HG03196 (cell line): Measurements from ENCODE around the gene EIF4G1.

Experiments used
- ATAC-seq: cut with Tn5 transposase; IDR thresholded peaks from one replicate; pipeline ENCODE4 v1.9.1; 2021; ENCODE audit not compliant: unreplicated experiment

The EIF4G1 gene

DNA sequence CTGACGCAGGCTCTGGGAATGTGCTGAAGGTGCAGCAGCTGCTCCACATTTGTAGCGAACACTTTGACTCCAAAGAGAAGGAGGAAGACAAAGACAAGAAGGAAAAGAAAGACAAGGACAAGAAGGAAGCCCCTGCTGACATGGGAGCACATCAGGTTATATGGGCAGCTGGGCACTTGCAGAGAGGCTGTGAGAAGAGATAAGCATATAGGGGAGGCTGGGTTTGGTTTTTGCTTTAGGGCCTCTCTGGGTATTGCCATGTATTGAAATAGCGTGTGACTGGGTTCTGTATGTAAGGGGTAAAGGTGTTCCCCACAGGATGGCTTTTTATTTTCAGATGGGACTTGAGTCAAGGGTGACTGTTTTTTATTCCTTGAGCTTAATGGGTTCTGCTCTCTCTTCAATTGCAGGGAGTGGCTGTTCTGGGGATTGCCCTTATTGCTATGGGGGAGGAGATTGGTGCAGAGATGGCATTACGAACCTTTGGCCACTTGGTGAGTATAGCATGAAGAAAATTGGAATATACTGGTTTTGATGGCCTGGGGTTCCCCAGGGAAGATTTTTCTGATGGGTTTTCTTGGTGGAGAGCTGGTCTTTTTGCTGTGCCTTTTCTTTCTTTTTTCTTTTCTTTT lies 7.9 kb upstream of the EIF4G1 start:
- ATAC-seq = no peak

- ATAC-seq = no peak
These were observed 6.5 kb upstream of the EIF4G1 start for GRCh38 chr3:184307915-184308314.

DNA sequence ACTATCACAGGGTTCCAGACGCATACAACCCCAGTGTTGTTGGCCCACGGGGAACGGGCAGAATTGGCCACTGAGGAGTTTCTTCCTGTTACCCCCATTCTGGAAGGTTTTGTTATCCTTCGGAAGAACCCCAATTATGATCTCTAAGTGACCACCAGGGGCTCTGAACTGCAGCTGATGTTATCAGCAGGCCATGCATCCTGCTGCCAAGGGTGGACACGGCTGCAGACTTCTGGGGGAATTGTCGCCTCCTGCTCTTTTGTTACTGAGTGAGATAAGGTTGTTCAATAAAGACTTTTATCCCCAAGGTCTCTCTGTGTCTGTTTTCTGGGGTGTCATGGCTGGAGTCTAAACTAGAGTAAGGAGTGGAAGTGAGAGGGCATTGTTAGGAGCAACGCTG lies 5.7 kb upstream of the EIF4G1 start:
- ATAC-seq = no peak

DNA sequence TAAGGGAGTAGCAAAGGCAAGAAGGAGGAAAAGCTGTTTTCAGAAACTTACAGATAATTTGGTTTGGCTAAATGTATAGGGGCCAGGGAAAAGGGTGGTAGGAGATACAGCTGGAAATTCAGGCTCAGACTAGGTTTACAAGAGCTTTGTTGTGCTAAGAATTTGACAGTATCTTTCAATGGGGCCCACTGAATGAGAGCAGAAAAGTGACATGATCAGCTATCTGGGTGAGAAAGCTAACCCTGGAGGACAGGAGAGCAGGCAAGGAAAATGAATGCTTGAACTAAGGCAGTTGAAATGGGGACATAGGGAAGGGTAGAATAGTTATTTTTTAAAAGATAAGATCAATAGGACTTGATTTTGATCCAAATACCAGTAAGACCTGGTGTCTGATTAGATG lies 2.8 kb upstream of the EIF4G1 start:
- no peak for ATAC-seq

- ATAC-seq = peak; percentile 31
These were observed 515 bp downstream of the EIF4G1 start for GRCh38 chr3:184314700-184315542.

- no peak for ATAC-seq
These were observed 1.1 kb downstream of the EIF4G1 start for GRCh38 chr3:184315543-184315867.

DNA sequence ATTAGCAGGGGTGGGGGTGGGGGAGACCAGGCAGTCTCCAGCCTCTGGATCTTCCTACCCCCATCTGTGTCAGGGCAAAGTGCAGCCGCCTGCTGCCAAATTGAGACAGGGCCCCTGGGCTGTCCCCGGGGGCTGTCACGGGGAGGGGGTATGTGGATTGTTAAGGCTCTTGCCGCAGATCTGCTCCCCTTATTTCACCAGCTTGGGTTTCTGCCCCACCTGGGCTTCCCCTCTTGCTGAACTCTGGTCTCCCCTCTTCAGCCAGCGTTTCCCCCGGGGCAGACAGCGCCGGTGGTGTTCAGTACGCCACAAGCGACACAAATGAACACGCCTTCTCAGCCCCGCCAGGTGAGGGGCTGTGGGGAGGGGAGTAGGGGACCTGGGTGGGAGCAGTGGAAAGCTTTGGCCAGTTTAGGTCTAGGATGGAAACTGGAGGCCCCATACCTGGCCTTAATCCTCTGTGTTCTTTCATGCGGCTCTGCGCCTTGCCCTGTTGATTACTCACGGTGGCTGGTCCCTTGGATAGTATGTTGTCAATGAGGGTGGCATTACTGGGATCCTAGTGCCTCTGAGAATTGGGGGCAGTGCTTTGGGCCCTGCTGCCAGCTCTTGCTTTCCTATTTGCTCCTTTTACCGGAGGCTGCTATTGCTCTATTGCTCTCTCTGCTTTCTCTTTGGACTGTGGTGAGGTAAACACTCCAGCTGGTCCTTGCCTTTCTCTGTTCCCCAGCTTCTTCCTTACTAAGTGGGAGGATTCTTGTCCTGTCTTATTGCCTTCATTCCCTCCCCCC lies 1.7 kb downstream of the EIF4G1 start:
- ATAC-seq = no peak

GRCh38 chr3:184316792-184317191 lies 2.4 kb downstream of the EIF4G1 start:
- ATAC-seq = no peak

DNA sequence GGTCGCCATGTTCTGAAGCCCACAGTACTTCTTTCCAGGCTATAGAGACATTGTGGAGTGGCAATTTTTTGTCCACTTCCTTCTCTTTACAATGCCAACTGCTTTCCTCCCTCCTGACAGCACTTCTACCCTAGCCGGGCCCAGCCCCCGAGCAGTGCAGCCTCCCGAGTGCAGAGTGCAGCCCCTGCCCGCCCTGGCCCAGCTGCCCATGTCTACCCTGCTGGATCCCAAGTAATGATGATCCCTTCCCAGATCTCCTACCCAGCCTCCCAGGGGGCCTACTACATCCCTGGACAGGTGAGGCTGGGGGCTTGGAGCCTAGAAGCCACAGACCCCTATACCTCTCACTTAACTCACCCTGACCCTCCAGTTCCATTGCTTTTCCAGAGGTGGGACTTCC lies 2.8 kb downstream of the EIF4G1 start:
- ATAC-seq = no peak

GRCh38 chr3:184320104-184320445 lies 5.7 kb downstream of the EIF4G1 start:
- no peak for ATAC-seq

DNA sequence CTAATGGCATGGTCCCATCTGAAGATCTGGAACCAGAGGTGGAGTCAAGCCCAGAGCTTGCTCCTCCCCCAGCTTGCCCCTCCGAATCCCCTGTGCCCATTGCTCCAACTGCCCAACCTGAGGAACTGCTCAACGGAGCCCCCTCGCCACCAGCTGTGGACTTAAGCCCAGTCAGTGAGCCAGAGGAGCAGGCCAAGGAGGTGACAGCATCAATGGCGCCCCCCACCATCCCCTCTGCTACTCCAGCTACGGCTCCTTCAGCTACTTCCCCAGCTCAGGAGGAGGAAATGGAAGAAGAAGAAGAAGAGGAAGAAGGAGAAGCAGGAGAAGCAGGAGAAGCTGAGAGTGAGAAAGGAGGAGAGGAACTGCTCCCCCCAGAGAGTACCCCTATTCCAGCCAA lies 7.3 kb downstream of the EIF4G1 start:
- ATAC-seq = no peak

GRCh38 chr3:184322731-184323487 lies 8.5 kb downstream of the EIF4G1 start:
- no peak for ATAC-seq

DNA sequence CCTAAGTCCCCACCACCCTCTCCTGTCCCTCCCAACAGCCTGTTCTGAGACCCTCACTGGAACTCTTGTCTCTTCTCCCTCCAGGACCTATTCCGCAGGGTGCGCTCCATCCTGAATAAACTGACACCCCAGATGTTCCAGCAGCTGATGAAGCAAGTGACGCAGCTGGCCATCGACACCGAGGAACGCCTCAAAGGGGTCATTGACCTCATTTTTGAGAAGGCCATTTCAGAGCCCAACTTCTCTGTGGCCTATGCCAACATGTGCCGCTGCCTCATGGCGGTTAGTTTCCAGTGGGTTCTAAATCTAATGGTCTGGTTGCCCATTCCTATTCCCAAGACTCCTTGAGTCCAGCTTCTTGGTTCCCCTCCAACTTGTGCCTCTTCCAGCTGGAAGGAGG lies 9.3 kb downstream of the EIF4G1 start:
- no peak for ATAC-seq

GRCh38 chr3:184325269-184325668 lies 10.9 kb downstream of the EIF4G1 start:
- no peak for ATAC-seq

- ATAC-seq = no peak
These were observed 11.4 kb downstream of the EIF4G1 start for GRCh38 chr3:184325715-184326369.

DNA sequence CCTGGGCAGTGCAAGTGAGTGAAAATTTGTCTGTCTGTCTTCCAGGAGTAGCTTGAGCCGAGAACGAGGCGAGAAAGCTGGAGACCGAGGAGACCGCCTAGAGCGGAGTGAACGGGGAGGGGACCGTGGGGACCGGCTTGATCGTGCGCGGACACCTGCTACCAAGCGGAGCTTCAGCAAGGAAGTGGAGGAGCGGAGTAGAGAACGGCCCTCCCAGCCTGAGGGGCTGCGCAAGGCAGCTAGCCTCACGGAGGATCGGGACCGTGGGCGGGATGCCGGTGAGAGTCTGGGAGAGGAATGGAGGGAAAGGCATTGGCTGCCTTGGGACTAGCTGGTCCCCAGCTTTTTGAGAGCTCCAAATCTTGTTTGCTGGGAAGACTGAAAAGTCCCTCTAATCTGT lies 12.8 kb downstream of the EIF4G1 start:
- no peak for ATAC-seq

- ATAC-seq = no peak
These were observed 14.1 kb downstream of the EIF4G1 start for GRCh38 chr3:184328516-184328915.

DNA sequence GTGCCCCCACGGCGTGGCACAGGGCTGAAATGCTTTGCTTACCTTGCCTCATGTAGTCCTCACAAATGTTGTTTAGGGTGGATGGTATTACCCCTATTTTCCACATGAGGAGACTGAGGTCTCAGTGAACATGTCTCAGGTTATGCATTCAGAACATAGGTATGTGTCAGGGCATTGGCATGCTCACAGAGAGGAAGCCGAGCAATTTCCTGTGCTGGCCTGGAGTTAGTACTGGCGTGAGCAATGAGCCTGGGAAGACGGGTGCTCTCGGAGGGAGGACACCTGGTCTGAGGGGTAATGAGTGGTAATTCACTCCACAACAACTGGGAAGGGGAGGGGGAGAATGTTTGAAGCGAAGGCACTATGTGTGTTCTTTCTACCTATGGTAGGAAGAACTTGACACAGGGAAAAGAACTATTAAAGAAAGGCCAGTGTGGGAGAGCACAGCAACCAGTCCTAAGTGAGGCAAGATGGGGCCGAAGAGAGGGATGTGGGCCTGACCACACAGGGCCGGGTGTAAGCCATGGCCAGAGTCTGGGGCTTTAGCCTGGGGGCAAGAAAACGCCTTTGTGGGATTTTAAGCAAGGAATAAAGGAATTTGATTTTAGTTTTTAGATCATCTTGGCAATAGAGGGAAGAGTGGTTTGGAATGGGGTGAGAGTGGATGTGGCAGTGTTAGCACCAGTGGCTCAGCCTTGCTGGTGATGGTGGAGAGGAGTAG lies 18.1 kb downstream of the EIF4G1 start:
- no peak for ATAC-seq

GRCh38 chr3:184333190-184333589 lies 18.8 kb downstream of the EIF4G1 start:
- no peak for ATAC-seq

DNA sequence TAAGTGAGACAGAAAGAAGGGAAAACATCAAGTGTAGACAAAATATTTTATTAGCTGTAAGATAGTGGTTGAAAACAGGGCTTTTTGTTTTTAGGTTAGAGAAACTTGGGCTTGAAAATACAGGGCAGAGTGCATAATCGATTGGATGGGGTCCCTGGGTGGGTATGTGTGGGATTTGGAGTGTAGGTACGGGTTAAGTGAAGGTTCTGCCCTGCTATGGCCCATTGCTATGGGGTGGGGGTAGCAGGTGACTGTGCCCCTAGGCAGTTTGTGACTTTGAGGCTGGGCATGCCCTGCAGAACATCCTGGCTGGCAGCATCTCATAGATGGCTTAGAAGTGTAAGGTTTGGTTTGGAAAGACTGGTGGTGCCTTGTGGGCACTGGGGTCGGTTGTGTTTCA lies 19.3 kb downstream of the EIF4G1 start:
- no peak for ATAC-seq
